ENCODE data around the gene SLC22A2.

The SLC22A2 gene

DNA sequence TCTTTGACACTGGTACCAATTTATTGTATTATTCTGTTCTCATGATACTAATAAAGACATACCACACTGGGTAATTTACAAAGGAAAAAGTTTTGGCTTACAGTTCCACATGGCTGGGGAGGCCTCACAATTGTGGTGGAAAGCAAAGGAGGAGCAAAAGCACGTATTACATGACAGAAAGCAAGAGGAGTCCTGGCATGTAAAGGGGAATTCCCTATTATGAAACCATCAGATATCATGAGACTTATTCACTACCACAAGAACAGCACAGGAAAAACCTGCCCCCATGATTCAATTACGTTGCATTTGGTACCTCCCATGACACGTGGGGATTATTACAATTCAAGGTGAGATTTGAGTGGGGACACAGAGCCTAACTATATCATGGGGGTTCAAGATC lies 43.4 kb downstream of the SLC22A2 start:
- no peak for DNase-seq (ENCODE audit: low read depth, low spot score)

DNA sequence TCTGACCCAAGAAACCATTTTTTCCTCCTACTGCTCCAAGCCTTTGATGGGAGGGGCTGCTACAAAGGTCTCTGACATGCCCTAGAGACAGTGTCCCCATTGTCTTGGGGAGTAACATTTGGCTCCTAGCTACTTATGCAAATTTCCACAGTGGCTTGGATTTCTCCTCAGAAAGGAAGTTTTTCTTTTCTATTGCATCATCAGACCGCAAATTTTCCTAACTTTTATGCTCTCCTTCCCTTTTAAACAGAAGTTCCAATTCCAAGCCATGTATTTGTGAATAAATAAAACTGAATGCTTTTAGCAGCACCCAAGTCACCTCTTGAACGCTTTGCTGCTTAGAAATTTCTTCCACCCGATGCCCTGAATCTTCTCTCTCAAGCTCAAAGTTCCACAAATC lies 51.0 kb downstream of the SLC22A2 start:
- DNase-seq (ENCODE audit: low read depth, low spot score), result no peak

DNA sequence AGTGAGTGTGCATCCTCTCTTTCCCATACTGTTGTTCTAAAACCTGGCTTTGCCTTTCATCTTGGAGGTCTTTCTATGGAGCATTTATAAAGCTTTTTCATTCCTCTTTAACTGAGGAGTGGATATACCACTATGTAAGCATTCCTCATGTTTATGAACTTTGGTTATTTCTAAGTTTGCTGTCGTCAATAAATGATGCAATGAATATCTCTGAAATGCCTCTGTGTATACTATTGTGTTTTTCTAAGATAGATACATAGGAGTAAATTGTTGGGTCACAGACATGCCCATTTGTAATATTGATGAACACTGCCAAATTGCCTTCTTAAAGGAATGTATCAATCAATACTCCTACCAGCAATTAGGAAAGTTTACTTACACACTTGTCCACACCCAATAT lies 53.9 kb downstream of the SLC22A2 start:
- no peak for DNase-seq (ENCODE audit: low read depth, low spot score)

DNA sequence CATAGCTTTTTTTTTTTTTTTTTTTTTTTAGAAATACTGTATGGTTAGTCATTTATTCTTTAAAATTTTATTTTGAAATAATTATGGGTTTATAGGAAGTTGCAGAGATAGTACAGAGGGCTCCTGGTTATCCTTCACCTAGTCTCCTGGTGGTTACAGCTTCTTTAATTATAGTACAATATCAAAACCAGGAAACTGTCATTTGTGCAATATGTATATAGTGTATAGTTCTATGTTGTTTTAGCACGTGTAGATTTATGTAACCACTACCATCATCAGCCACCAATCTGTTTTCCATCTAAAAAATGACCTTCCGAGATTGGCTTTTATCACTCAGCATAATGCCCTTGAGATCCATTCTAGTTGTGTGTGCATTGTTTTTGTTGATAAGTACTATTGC lies 54.7 kb downstream of the SLC22A2 start:
- no peak for DNase-seq (ENCODE audit: low read depth, low spot score)

DNA sequence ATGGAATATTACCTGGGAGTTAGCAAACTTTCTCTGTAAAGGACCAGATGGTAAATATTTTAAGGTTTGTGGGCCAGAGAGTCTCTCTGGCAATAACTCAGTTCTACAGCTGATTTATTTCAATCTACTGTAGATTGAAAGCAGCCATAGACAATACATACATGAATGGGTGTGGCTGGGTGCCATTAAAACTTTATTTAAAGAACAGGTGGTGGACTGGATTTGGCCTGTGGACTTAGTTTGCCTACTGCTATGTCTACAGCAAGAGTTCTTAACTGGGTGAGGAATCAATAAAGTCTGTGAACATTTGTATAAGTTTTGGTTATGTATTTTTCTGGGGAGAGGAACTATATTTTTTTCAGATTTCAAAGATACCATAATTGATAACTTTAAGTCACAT lies 55.1 kb downstream of the SLC22A2 start:
- DNase-seq (ENCODE audit: low read depth, low spot score), result no peak

DNA sequence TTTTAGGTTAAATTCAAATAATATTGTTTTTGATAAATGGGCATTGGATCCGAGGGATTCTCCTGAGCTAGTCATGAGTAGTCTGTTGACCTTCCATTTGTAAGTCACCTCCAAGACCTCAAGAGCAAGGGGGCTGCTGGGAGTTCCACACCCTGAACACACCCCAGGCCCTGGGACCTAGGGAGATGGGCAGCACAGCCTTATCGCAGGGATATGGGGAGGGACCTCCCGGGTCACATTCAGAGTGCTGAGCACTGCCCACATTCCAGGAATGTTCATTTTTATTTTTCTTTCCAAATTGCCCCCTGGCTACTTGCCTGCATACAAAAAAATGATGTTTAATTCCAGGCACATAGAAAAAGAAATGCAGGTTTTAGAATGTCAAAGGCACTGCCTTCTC lies 55.5 kb downstream of the SLC22A2 start:
- no peak for DNase-seq (ENCODE audit: low read depth, low spot score)

DNA sequence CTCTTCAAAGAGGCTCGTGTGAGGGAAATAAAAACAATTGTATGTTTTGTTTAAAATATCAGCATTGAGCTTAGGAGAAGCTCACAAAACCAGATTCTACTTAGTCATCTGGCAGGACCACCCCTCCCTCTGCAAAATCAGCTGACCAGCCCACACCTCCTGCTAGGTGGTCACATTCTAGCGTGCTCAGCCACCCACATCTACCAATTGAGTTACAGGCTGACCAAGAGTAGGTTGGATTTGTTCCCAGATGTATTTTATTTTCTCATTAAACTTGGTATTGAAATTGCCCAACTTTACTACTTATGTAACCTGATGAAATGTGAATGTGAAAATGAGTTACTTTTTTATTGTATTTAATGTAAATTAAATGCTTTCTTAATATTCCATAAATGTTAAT lies 56.2 kb downstream of the SLC22A2 start:
- DNase-seq (ENCODE audit: low read depth, low spot score), result no peak

DNA sequence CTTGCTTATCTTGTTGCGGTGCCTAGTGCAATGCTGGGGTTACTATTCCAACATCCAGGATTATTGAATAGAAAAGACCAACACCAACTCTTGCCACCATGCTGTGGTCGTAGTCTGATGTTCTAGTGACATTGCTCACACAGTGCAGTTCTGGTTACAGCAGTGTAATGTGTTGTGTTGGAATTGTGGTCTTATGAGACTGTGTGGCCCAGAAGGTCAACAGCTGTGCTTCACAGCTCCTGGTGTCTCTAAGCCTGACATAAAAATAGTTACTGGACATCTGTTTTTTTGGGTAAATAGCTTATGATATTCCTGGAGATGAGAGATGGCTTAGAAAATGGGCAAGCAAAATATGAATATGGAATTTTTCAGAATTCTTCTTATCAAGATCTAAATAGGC lies 57.6 kb downstream of the SLC22A2 start:
- DNase-seq (ENCODE audit: low read depth, low spot score), result no peak

DNA sequence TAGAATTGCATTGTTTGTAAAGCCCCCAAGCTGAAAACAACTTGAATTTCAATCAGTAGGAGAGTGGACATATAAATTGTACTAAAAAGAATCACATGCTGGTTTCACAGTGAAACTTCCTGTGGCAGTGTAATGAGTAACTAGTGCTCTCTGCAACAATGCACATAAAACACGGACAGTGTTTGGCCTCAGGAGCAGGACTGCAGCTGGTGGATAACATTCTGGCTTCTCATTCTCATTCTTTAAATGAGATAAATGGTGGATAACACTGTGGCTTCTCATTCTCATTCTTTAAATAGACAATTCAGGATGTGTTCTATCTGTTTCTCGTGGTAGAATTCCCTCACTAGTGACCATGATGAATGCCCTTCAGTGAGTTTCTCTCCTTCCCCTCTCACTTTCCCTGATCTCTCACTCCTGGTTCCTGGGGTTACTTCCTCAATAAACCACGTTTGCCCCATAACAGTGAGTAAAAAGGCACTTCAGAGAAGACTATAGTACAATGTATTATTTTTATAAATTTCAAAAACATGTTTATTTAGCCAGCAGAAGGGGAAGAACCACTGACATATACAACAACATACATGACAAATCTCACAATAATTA lies 59.9 kb downstream of the SLC22A2 start:
- DNase-seq (ENCODE audit: low read depth, low spot score), result no peak

DNA sequence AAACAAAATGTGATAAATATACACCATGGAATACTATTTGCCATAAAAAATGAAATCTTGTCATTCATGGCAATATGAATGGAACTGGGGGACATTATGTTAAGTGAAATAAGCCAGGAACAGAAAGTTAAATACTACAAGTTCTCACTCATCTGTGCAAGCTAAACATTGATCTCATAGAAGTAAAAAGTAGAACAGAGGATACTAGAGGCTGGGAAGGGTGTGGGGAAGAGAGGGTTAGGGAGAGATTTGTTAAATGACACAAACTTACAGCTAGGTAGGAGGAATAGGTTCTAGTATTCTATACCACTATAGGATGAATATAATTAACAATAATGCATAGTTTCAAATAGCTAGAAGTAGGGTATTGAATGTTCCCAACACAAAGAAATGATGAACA lies 61.0 kb downstream of the SLC22A2 start:
- DNase-seq (ENCODE audit: low read depth, low spot score), result no peak

DNA sequence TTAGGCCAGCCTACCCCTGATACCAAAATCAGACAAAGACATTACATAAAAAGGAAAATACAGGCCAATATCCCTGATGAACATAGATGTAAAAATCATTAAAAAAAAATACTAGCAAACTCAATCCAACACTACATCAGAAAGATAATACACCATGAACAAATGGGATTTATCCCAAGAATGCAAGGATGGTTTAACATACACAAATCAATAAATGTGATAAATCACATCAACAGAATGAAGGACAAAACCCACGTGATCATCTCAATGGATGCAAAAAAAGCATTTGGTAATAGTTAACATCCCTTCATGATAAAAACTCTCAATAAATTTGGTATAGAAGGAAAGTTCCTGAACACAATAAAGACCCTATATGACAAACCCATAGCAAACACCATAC lies 63.8 kb downstream of the SLC22A2 start:
- DNase-seq (ENCODE audit: low read depth, low spot score), result no peak

DNA sequence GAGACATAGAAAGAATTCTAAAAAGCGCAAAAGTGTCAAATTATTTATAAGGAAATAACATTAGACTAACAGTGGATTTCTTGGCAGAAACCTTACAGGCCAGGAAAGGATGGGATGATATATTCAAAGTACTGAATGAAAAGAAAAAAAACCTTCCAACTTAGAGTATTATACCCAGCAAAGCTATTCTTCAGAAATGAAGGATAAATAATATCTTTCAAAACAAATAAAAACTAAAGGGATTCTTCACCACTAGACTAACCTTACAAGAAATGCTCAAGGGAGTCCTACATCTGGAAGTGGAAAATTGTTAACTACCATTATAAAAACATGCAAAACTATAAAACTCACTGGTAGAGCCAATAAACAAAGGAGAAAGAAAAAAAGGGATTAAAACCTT lies 65.8 kb downstream of the SLC22A2 start:
- DNase-seq (ENCODE audit: low read depth, low spot score), result no peak

DNA sequence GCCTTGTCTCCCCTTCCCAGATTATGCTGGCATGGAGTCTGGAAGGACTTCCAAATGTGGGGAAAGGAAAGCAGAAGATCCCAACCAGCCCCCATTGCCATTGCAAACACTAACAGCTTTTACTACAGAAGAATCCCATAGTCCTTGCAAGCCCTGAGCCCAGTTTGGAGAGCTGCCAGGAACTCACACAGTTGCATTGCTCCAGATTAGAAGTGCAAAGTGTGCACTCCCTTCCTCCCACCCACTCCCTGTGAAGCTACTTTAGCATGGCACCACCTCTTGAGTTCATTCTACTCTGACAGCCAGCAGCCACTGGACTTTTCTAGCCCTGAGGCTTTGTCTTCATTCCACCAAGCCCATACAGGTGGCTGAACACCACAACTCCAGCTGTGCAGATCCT lies 67.6 kb downstream of the SLC22A2 start:
- no peak for DNase-seq (ENCODE audit: low read depth, low spot score)

DNA sequence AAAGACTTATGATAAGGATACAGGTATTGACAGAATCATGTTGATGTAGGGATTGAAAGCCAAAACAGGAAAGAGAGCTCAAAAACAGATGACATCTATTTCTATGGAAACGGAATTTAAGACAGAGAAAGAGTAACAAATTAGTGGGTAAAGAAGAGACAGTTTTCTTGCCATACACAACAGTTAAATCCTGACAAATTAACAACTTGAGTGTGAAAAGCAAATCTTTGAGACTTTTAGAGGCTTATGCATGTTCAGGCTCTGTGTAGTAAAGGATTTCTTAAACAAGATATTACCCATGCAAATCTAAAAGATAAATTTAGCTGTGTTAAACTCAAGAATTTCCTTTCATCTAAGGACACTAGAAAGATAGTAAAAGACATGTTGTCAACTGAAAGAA lies 68.5 kb downstream of the SLC22A2 start:
- no peak for DNase-seq (ENCODE audit: low read depth, low spot score)

DNA sequence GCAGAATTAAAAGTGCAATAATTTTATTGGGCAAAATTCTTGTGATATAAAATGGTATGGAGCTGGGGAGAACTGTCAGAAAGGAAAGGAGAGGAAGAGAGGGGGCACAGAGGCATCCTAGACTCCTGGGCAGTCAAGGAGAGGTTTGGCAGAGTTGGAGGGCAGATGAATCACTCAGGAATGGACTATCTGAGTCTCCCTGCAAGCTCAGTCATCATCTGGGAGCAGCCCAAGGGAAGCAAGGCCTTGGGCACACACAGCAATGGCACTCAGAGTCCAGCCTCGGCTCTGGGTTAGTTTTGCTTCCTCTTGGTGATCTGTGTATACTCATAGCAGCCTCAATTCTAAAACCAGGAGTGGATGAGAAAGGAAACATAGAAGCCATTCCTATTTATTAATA lies 69.8 kb downstream of the SLC22A2 start:
- DNase-seq (ENCODE audit: low read depth, low spot score), result no peak

DNA sequence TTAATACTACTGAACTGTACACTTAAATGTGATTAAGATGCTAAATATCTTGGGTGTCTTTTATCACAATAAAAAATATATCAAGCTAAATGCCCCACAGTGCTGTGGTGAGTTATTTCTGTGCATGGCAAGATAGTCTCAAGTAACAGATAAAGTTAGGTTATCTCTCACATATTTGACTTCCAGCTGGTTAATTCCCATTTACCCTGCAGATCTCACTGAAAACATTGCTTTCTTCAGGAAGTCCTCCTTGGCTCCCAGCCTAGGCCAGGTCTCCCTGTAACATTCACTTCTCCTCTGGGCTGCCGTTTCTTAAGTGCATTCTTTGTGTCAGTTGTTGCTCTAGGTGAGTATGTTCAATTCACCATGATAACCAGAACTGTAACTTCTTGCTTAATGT lies 77.9 kb downstream of the SLC22A2 start:
- DNase-seq (ENCODE audit: low read depth, low spot score), result no peak

DNA sequence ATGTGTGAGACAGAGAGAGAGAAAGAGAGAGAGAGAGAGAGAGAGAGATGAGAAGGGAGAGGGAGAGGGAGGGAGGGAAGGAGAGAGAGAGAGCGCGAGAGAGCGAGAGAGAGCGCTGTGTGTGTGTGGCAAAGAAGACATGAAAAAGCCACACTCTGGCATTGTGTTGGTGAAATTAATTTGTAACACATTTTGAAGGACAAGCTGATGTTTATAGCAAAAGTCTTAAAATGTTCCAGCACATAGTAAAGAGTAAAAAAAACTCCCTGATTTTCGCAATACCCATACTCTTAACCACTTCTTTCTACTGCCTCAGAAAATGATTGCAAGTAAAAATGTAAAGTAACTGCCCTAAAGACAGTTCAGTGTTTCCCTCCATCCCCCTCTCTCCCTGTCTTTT lies 80.3 kb downstream of the SLC22A2 start:
- no peak for DNase-seq (ENCODE audit: low read depth, low spot score)

DNA sequence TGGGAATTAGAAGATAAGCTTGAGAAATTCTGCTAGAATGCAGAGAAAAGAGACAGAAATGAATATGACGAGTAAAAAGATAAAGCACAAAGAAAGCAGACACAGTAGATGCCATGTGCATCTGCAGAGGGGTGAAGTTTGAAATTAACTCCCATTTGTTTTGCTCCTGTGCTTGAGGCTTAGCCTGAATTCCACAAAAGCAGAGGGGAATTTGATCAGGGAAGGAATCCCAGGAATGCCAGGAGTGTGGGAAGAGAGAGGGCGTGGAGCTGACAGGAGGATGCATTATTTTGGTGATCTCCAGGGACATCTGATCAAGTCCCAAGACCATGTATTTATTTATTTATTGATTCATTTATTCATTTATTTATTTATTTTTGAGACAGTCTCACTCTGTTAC lies 81.4 kb downstream of the SLC22A2 start:
- DNase-seq (ENCODE audit: low read depth, low spot score), result no peak

DNA sequence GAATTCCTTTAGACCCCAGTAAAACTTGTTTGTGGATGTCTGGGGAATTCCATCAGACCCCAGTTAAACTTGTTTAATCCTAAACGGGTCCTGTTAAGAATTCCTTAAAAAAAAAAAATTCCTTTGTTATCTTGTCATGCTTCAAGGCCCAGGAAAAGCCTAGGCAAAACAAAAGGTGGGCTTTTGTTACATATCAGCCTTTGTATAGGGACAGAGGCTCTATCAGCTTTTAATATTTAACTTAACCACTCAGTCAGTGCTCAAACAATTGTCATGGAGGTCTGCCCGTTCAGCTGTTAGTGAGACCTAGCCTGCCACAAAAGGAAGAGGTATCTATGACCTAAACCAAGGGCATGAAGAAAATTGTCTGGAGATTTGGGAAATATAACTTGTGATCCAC lies 83.9 kb downstream of the SLC22A2 start:
- DNase-seq (ENCODE audit: low read depth, low spot score), result no peak

DNA sequence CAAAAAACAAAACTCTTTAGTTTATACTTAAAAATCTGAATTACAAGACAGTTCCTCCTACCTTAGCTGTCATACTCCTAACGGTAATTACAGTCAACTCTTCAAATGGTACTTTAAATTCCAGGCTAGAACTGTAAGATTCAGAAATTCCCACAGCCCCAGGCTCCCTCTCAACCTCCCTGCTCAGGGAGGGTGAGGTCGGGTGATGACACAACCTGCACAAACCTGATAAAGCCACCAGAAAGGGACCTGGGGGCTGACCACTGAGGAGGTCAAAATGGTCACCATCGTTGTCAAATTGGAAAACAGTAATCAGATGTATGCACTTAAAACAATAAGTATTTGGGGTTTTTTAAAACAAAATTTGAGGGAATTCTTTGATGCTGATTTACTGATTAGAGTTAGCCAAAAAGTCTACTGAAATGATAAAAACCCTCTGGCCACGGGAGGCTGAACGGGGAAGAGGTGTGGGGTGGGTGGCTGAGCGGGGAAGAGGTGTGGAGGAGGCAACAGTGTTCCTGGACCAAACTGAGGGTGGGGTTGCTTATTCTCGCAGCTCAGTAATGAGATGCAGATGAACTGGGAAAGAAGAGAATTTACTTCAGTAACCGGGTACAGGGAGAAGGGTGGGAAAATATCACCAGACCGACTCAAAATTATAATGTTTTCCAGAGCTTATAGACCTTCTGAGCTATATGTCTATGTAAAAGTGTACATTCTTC lies 84.7 kb downstream of the SLC22A2 start:
- DNase-seq (ENCODE audit: low read depth, low spot score), result no peak

DNA sequence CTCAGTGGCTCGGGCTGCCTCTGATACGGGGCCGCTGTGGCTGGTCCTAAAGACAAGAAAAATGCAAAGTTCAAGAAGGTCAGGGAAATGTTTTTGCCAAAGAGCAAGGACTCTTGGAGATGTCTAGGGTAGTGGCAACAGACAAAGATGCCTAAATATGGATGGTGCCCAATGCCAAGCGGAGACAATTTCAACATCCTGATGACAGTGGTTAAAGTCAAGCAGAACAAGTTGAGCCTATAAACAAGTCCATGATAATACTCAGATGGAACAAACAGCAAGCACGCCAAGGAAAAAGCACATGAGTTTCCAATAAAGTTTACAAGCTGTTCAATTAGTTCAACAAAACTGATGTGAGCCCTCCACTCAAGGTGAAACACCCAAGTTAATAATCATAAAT lies 85.9 kb downstream of the SLC22A2 start:
- no peak for DNase-seq (ENCODE audit: low read depth, low spot score)

DNA sequence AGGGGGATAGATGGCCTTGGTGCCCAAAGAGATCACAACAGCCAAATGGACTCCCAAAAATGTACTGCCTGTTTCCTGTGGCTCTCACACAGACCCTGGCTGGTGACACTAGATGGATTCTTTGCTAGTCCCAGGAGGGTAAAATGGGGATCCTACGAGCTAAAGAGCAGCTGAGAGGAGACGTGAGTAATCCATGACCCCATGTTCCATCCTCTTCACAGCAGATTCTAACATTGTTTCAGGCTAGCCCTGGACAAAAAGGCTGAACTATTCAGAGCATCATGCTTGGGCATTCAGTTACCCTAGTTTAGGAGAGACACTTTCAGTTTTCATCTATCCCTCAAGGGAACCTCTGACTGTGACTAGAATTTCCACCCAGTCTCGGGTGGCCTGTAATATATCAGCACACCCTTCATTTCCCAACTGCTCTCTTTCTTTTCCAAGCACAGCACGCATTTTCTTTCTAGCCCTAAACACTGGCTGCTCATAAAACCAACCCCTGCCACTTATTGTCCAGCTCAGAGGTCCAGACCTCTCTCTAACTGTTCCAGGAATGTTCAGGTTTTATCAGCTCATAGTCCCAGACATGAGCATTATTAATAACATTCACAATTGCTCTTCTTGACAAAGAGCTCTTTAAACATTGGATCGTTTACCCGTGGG lies 88.5 kb downstream of the SLC22A2 start:
- DNase-seq (ENCODE audit: low read depth, low spot score), result no peak

Data from activated CD4-positive, CD25-positive, alpha-beta regulatory T cell treated with anti-CD3 and anti-CD28 coated beads, Interleukin-2, amount 50 U/mL, for 16 hours (primary cell).